WTC11 (cell line): ENCODE measurements around the gene FMN2. TPM values are rescaled to one million over a fixed set of nuclear protein-coding genes. Genes with fewer than 3 reads are reported as not detected.

Experiments used
- ATAC-seq: fragments of 200-7000 bp; cut with Tn5 transposase; 2 replicates; pipeline ENCODE4 v1.10.0; 2021; ENCODE audit warnings: mild to moderate bottlenecking, moderate library complexity
- CTCF ChIA-PET: fragments of 300-600 bp; sonication (Branson Sonifier 250); formaldehyde crosslinking; loops from one replicate; lab custom pipeline; 2021; ENCODE audit warnings: antibody characterized with exemption; lab: Charles Lee
- POLR2A ChIA-PET: fragments of 350-600 bp; sonication (Branson Sonifier 250); formaldehyde crosslinking; loops from one replicate; lab custom pipeline; 2021; ENCODE audit warnings: antibody characterized with exemption; lab: Charles Lee
- DNase-seq: peaks from one replicate; pipeline ENCODE4 v3.0.0; 2021; ENCODE audit warnings: low spot score
- H3K27ac Mint-ChIP-seq: 2 replicates; pipeline ENCODE4 v1.8.0; 2021; ENCODE audit warnings: mixed read lengths
- H3K27me3 Mint-ChIP-seq: 2 replicates; pipeline ENCODE4 v1.8.0; 2021; ENCODE audit warnings: low read depth, mild to moderate bottlenecking, moderate library complexity, mixed read lengths
- H3K36me3 Mint-ChIP-seq: 2 replicates; pipeline ENCODE4 v1.8.0; 2021; ENCODE audit warnings: mixed read lengths
- H3K4me1 Mint-ChIP-seq: 2 replicates; pipeline ENCODE4 v1.8.0; 2022; ENCODE audit warnings: mixed read lengths
- H3K4me3 Mint-ChIP-seq: 2 replicates; pipeline ENCODE4 v1.8.0; 2021; ENCODE audit warnings: mild to moderate bottlenecking, moderate library complexity, mixed read lengths
- H3K9me3 Mint-ChIP-seq: 2 replicates; pipeline ENCODE4 v1.8.0; 2021; ENCODE audit warnings: mixed read lengths
- ATF6 ChIP-seq: sonication (generic); formaldehyde crosslinking; IDR thresholded peaks from 2 replicates; pipeline ENCODE4 v1.8.1; 2023; ENCODE audit warnings: mild to moderate bottlenecking, missing genetic modification reagents
- CREM ChIP-seq: sonication (generic); formaldehyde crosslinking; IDR thresholded peaks from 2 replicates; pipeline ENCODE4 v1.8.1; 2022; ENCODE audit warnings: mild to moderate bottlenecking, missing genetic modification reagents, moderate library complexity
- E2F1 ChIP-seq: sonication (generic); formaldehyde crosslinking; IDR thresholded peaks from 2 replicates; pipeline ENCODE4 v1.8.0; 2022; ENCODE audit warnings: mild to moderate bottlenecking, missing genetic modification reagents
- EMX1 ChIP-seq: fragments of 250-450 bp; sonication (Bioruptor Pico); IDR thresholded peaks from 2 replicates; pipeline ENCODE4 v1.8.0; 2021; ENCODE audit warnings: mild to moderate bottlenecking
- ETV6 ChIP-seq: sonication (generic); formaldehyde crosslinking; IDR thresholded peaks from 2 replicates; pipeline ENCODE4 v1.8.1; 2022; ENCODE audit warnings: mild to moderate bottlenecking, missing genetic modification reagents
- JAZF1 ChIP-seq: fragments of 250-450 bp; sonication (Bioruptor Pico); IDR thresholded peaks from 2 replicates; pipeline ENCODE4 v1.9.0; 2021; ENCODE audit warnings: moderate library complexity, mild to moderate bottlenecking, inconsistent platforms
- MXD4 ChIP-seq: fragments of 250-450 bp; sonication (Bioruptor Pico); IDR thresholded peaks from 2 replicates; pipeline ENCODE4 v1.8.0; 2021; ENCODE audit warnings: mild to moderate bottlenecking, moderate library complexity, borderline replicate concordance
- MYBL2 ChIP-seq: sonication (generic); formaldehyde crosslinking; IDR thresholded peaks from 2 replicates; pipeline ENCODE4 v1.8.1; 2023; ENCODE audit warnings: mild to moderate bottlenecking, moderate library complexity, missing genetic modification reagents
- NR1H2 ChIP-seq: sonication (generic); formaldehyde crosslinking; IDR thresholded peaks from 2 replicates; pipeline ENCODE4 v1.9.0; 2021; ENCODE audit warnings: mild to moderate bottlenecking, moderate library complexity, missing genetic modification reagents
- OVOL2 ChIP-seq: fragments of 250-450 bp; sonication (Bioruptor Pico); IDR thresholded peaks from 2 replicates; pipeline ENCODE4 v1.9.0; 2021; ENCODE audit warnings: mild to moderate bottlenecking, borderline replicate concordance
- RELA ChIP-seq: sonication (generic); formaldehyde crosslinking; IDR thresholded peaks from 2 replicates; pipeline ENCODE4 v1.8.1; 2022; ENCODE audit warnings: missing genetic modification reagents, mild to moderate bottlenecking, borderline replicate concordance
- RORB ChIP-seq: fragments of 250-450 bp; sonication (Bioruptor Pico); IDR thresholded peaks from 2 replicates; pipeline ENCODE4 v1.9.0; 2021; ENCODE audit warnings: mild to moderate bottlenecking
- TEAD4 ChIP-seq: sonication (generic); formaldehyde crosslinking; IDR thresholded peaks from 2 replicates; pipeline ENCODE4 v1.8.0; 2022; ENCODE audit warnings: mild to moderate bottlenecking, missing genetic modification reagents
- ZBTB21 ChIP-seq: sonication (generic); formaldehyde crosslinking; IDR thresholded peaks from 2 replicates; pipeline ENCODE4 v1.8.1; 2023; ENCODE audit warnings: mild to moderate bottlenecking, missing genetic modification reagents, borderline replicate concordance
- ZMAT4 ChIP-seq: fragments of 250-450 bp; sonication (Bioruptor Pico); IDR thresholded peaks from 2 replicates; pipeline ENCODE4 v1.9.0; 2021; ENCODE audit warnings: mild to moderate bottlenecking
- ZNF121 ChIP-seq: sonication (generic); formaldehyde crosslinking; IDR thresholded peaks from 2 replicates; pipeline ENCODE4 v1.8.0; 2023; ENCODE audit warnings: missing genetic modification reagents
- ZNF396 ChIP-seq: fragments of 250-450 bp; sonication (Bioruptor Pico); IDR thresholded peaks from 2 replicates; pipeline ENCODE4 v1.8.0; 2021; ENCODE audit warnings: mild to moderate bottlenecking, moderate library complexity, borderline replicate concordance
- ZNF416 ChIP-seq: fragments of 250-450 bp; sonication (Bioruptor Pico); IDR thresholded peaks from 2 replicates; pipeline ENCODE4 v1.9.0; 2021; ENCODE audit warnings: mild to moderate bottlenecking, inconsistent platforms
- ZNF512 ChIP-seq: sonication (generic); formaldehyde crosslinking; IDR thresholded peaks from 2 replicates; pipeline ENCODE4 v1.8.1; 2022; ENCODE audit warnings: missing genetic modification reagents, borderline replicate concordance
- ZSCAN18 ChIP-seq: fragments of 250-450 bp; sonication (Bioruptor Pico); IDR thresholded peaks from 2 replicates; pipeline ENCODE4 v2.1.2; 2022; ENCODE audit warnings: mild to moderate bottlenecking, moderate library complexity
- total RNA-seq: library from RNA; stranded (reverse); gene quantifications from 3 replicates; pipeline ENCODE4 v1.2.3, GENCODE V29; 2021
- TF ChIP-seq, protein P1 (sequence below): sonication (generic); formaldehyde crosslinking; IDR thresholded peaks from 2 replicates; pipeline ENCODE4 v1.8.0; 2022; ENCODE audit warnings: mild to moderate bottlenecking, missing genetic modification reagents

Gene FMN2
- total RNA-seq, 1 experiment from 2014 or later: 1.8 TPM

DNA sequence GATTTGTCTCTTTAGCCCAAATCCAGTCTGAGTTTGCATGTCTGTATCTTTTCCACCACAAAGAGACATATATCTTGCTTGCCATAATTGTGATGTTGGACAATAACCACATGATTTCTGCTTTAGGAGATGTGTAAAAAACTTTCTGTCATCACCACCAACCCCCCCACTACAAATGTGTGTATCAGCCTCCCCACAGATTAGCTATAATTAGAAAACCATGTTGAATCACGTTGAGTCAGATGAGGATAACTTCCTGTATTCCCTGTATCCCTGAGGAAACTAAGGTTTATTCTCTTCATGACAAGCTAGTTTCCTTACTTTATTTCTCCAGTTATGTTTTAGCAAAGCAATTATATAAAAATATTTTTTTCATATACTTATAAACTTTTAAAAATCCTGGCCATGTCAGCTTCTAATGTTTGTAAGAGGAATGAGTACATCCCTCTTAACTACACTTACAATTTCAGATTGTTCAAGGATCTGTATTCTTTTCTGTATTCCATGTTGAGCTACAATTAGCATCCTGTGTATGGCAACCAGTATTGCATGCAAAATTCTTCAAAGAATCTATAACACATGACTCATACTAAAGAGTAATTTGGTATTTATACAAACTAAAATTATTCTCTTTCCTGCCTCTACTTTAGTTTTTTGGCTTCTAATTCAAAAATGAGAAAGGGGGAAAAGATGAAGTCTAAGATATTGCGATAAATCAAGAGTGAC, 143.0 kb downstream of the FMN2 start:
- Mint-ChIP-seq H3K36me3 (no peaks in the 10 kb centered on the region), H3K4me1 (no peaks in the 10 kb centered on the region), H3K27me3 (no peaks in the 10 kb centered on the region), H3K27ac (no peak overlapping the region), H3K4me3 (no peak overlapping the region), H3K9me3 (no peaks in the 10 kb centered on the region)
- ChIA-PET POLR2A (no interaction called here), CTCF (no interaction called here)
- DNase-seq: no peak
- TF ChIP-seq JAZF1 (CRISPR knock-in tag): no peak
- TF ChIP-seq ATF6 (CRISPR knock-in tag): no peak
- ATAC-seq: no peak

GRCh38 chr1:240235521-240236288, 144.0 kb downstream of the FMN2 start:
- Mint-ChIP-seq H3K9me3 (no peaks in the 10 kb centered on the region), H3K4me3 (no peak overlapping the region)
- no peak for TF ChIP-seq ZNF416
- no peak for TF ChIP-seq ZBTB21
- TF ChIP-seq ETV6: no peak
- TF ChIP-seq OVOL2 (CRISPR knock-in tag): no peak
- no peak for TF ChIP-seq ZNF121 (CRISPR knock-in tag)
- no peak for TF ChIP-seq ZNF396 (CRISPR knock-in tag)
- TF ChIP-seq ZSCAN18 (CRISPR knock-in tag): no peak
- TF ChIP-seq MXD4 (CRISPR knock-in tag): no peak
- TF ChIP-seq, protein P1, sequence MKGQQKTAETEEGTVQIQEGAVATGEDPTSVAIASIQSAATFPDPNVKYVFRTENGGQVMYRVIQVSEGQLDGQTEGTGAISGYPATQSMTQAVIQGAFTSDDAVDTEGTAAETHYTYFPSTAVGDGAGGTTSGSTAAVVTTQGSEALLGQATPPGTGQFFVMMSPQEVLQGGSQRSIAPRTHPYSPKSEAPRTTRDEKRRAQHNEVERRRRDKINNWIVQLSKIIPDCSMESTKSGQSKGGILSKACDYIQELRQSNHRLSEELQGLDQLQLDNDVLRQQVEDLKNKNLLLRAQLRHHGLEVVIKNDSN: no peak
- no peak for TF ChIP-seq CREM
- no peak for TF ChIP-seq RELA (CRISPR knock-in tag)
- TF ChIP-seq, all 79 proteins: peak for 0
- Mint-ChIP-seq H3K27me3 (no peaks in the 10 kb centered on the region), H3K4me1 (no peaks in the 10 kb centered on the region), H3K27ac (no peak overlapping the region), H3K36me3 (no peaks in the 10 kb centered on the region)
- no peak for ATAC-seq
- POLR2A ChIA-PET: no interaction called here
- DNase-seq: no peak
- CTCF ChIA-PET: no interaction called here

GRCh38 chr1:240237305-240237721, 145.6 kb downstream of the FMN2 start:
- no peak for DNase-seq
- ChIA-PET POLR2A (no interaction called here), CTCF (no interaction called here)
- Mint-ChIP-seq H3K36me3 (no peaks in the 10 kb centered on the region), H3K27ac (no peak overlapping the region), H3K9me3 (peaks cover 4% of the 10 kb centered on the region), H3K27me3 (no peaks in the 10 kb centered on the region), H3K4me3 (no peak overlapping the region), H3K4me1 (no peaks in the 10 kb centered on the region)
- no peak for ATAC-seq
- TF ChIP-seq CREM (no peak), E2F1 (no peak), NR1H2 (no peak), MYBL2 (CRISPR knock-in tag) (no peak), RORB (no peak), ZBTB21 (no peak), ZMAT4 (CRISPR knock-in tag) (no peak), TEAD4 (CRISPR knock-in tag) (no peak), JAZF1 (CRISPR knock-in tag) (no peak), EMX1 (no peak), ZNF512 (CRISPR knock-in tag) (no peak)
